HG03066 (cell line): ENCODE measurements around the gene ZRSR2.
A peak's percentile ranks its signal among the peaks of the same experiment; 100 is the strongest.
"Not testable (repeated sequence)": the region's sequence is repeated elsewhere in the genome, so short reads cannot be mapped to it uniquely, and the experiment has no call there.

Source experiments
- ATAC-seq: cut with Tn5 transposase; IDR thresholded peaks from one replicate; pipeline ENCODE4 v1.9.1; 2021; ENCODE audit warnings: low read depth; ENCODE audit not compliant: unreplicated experiment

ZRSR2 gene

DNA sequence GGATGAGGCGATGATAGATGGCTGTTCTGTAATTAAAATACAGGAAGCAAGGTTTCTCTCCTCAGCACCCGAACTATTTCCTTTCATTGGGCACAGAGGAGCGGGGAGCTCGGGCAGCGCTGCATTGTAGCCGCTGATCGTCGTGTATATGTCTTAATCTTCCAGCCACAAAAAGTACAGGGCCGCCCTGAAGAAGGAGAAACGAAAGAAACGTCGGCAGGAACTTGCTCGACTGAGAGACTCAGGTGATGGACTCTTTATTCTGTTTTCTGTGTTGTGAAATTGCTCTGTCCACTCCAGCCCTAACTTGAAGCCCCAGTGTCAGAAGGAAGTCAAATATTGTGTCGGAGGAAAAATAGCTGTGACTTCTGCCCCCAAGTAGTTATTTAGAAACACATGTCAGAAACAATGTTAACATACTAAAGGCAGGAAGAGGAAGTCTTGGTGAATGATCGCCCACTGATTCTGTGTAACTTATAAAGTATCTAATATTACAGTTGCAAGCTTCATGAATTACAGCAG, 546 bp downstream of the ZRSR2 start:
- peak; percentile 14 for ATAC-seq

GRCh38 chrX:15797707-15798106, 7.4 kb downstream of the ZRSR2 start:
- no peak for ATAC-seq

- no peak for ATAC-seq
Measured at GRCh38 chrX:15804563-15804962, 14.3 kb downstream of the ZRSR2 start.

- ATAC-seq: no peak
Measured at GRCh38 chrX:15808254-15808653, 18.0 kb downstream of the ZRSR2 start.

GRCh38 chrX:15812192-15812938, 22.1 kb downstream of the ZRSR2 start:
- ATAC-seq: no peak

DNA sequence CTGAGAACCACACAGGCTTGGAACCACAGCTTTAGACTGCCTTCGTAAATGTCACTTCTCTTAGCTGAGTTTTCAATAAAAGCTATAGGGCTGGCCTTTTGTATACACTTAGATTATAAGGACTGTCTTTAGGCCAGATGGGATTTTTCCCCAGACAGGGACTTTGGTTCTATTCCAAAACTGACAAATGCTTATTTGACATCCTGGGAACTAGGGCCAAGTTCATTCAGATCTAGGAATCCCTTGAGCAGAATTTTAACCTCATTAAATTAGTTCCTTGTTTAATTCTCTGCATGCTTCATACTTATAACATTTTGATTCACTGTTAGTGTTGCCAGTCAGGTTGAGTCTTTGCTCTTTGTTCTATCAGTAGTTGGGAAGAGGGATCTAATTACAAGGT, 23.1 kb downstream of the ZRSR2 start:
- ATAC-seq: no peak

- no peak for ATAC-seq
Measured at GRCh38 chrX:15814771-15815365, 24.6 kb downstream of the ZRSR2 start.

- ATAC-seq: peak; percentile 73
Measured at GRCh38 chrX:15815779-15816437, 25.6 kb downstream of the ZRSR2 start.

GRCh38 chrX:15816438-15816809, 26.1 kb downstream of the ZRSR2 start:
- no peak for ATAC-seq

DNA sequence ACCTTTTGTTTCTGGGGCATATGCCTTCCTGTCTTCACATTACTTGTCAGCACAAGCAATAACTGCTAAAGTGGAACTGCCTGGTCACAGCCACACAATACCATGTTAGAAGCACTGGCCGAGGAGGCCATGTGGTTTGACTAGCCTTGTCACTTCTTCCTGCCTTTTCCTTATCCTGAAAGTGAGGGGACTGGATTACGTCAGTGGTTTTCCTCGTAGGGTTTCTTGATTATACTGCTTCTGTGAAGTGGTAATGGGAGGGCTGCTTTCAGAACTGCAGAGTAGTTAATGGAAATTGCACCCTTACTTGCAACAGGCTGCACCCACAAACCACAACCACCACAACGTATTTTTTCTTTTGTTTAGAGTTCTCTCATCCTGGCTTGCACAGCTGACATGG, 26.6 kb downstream of the ZRSR2 start:
- ATAC-seq: no peak

GRCh38 chrX:15820106-15821073, 30.1 kb downstream of the ZRSR2 start:
- ATAC-seq: no peak

GRCh38 chrX:15822922-15823321, 32.6 kb downstream of the ZRSR2 start:
- no peak for ATAC-seq

GRCh38 chrX:15825936-15826335, 35.7 kb downstream of the ZRSR2 start:
- ATAC-seq: no peak

DNA sequence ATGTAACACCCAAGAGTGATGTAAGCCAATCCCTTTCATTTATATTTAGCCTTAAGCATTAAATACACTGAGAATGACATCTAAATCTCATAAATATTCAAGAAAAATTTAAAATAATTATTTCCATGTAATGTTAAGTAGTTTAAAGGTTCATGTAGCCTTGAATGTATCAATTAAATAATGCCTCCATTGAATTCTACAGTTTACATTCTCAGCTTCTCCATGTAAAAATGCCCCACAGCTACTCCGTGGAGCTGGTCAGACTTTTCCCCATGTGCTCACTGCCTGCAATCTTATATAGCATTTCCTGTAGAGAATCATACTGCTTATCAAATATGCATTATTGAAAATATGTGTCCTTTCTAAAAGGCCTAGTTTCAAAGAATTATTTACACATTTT, 38.9 kb downstream of the ZRSR2 start:
- ATAC-seq: no peak

DNA sequence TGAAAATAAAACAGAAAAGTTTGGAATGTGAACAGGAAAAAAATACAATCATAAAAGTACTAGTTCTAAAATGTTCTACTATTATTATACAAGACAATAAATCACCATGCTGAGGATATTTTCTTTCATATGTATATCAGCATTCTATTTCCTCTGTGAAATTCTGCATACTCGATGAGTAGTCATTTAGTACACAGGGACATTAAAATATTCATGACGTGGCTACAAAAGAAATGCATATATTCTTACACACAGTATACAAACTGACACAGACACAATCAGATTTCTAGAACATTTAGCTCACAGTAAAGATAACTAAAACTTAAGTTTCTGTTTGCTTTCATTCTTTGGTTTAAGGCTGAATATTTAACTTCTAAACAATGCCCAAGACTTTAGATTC, 41.1 kb downstream of the ZRSR2 start:
- not testable (repeated sequence) for ATAC-seq

GRCh38 chrX:15834053-15834452, 43.8 kb downstream of the ZRSR2 start:
- ATAC-seq: no peak

DNA sequence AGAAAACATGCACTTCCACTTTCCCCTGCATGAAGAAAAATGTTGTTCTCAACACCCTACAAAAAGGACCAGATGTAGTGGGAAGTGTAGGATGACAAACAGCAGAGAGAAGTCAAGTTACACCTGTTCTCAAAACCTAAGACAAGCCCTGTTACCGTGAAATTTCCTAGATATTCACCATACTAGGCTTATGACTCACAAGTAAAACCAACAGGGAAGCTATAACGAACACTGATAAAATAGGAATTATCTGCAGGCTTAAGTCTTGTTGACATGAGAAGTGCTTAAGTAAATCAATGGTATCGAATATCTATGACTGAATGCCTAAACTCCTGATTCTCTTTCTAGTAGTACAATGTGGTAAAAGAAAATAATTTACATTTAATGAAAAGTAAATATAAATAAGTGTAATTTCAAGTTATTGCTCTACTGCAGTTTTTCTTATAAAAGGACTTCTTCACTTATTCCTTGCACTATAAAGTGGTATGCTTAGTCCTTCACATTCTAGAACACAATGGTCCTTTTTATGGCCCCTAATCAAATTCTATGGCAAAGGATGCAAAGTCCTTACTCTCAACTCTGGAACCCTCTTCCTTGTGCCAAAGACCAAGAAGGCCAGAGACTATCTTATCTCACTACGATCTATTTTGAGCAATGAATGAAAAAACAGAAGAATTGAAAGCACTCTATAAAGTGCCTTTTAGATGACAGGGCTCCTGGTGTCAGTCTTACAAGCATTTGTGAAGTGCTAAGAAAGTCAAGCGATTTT, 44.7 kb downstream of the ZRSR2 start:
- ATAC-seq: no peak

DNA sequence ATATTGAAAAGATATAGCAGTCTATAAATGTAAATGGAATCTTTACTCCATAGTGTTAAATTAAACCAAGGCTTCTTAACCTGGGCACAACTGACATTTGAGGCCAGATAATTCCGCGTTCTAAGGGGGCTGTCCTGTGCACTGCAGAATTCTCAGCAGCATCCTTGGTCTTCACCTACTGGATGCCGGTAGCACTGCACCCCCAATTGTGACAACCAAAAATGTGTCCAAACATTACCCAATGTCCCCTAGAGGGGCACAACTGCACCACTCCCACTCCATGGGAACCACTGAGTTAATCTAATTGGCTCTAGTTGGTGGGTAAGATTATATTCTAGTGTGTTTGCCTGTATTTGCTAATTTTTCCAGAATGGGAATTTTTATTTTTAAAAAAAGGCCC, 47.7 kb downstream of the ZRSR2 start:
- ATAC-seq: no peak

- ATAC-seq: no peak
Measured at GRCh38 chrX:15841853-15842516, 51.7 kb downstream of the ZRSR2 start.
